HG03060 (cell line): ENCODE results near the gene PRX.
A peak's percentile ranks its signal among the peaks of the same experiment; 100 is the strongest.

Experiments used
- ATAC-seq: cut with Tn5 transposase; IDR thresholded peaks from one replicate; pipeline ENCODE4 v1.9.1; 2021; ENCODE audit warnings: low read depth, moderate number of reproducible peaks; ENCODE audit not compliant: unreplicated experiment

PRX gene

GRCh38 chr19:40367577-40368434, 45.4 kb downstream of the PRX start:
- ATAC-seq = no peak

- no peak for ATAC-seq
Observed at GRCh38 chr19:40366697-40367561, 46.2 kb downstream of the PRX start.

GRCh38 chr19:40365613-40366401, 47.4 kb downstream of the PRX start:
- ATAC-seq = no peak

- ATAC-seq = no peak
Observed at GRCh38 chr19:40365010-40365409, 48.2 kb downstream of the PRX start.

GRCh38 chr19:40363069-40363468, 50.1 kb downstream of the PRX start:
- no peak for ATAC-seq

- no peak for ATAC-seq
Observed at GRCh38 chr19:40362160-40362559, 51.0 kb downstream of the PRX start.

GRCh38 chr19:40360708-40361241, 52.4 kb downstream of the PRX start:
- ATAC-seq = no peak

GRCh38 chr19:40360020-40360707, 53.0 kb downstream of the PRX start:
- ATAC-seq = no peak

- ATAC-seq = no peak
Observed at GRCh38 chr19:40358773-40359172, 54.4 kb downstream of the PRX start.

- ATAC-seq = no peak
Observed at GRCh38 chr19:40357640-40358039, 55.5 kb downstream of the PRX start.

- no peak for ATAC-seq
Observed at GRCh38 chr19:40356681-40357595, 56.2 kb downstream of the PRX start.

- no peak for ATAC-seq
Observed at GRCh38 chr19:40355975-40356680, 57.0 kb downstream of the PRX start.

- ATAC-seq = no peak
Observed at GRCh38 chr19:40348961-40349507, 64.1 kb downstream of the PRX start.

GRCh38 chr19:40348125-40348913, 64.9 kb downstream of the PRX start, which contains the start of the genes C19orf47 and PLD3:
Gene C19orf47 (minus strand): TSS chr19:40348397. CDS start chr19:40341857, 6,540 bp downstream.
Gene PLD3 (plus strand): TSS chr19:40348695. CDS start chr19:40366484, 17,789 bp downstream.
- peak; percentile 87 for ATAC-seq

- ATAC-seq = no peak
Observed at GRCh38 chr19:40344422-40344821, 68.8 kb downstream of the PRX start.
